HPDE6-E6E7 (cell line): ENCODE data around the gene RXRG.
A peak's percentile ranks its signal among the peaks of the same experiment; 100 is the strongest.
"Not testable (repeated sequence)": the region's sequence is repeated elsewhere in the genome, so short reads cannot be mapped to it uniquely, and the experiment has no call there.

Source experiments
- DNase-seq: peaks from one replicate; pipeline ENCODE4 v3.0.0; 2011; ENCODE audit warnings: missing footprints; ENCODE audit errors: extremely low spot score

Gene RXRG

GRCh38 chr1:165444897-165445370 is at the start of gene RXRG:
TSS of gene RXRG (minus strand) at chr1:165445126. CDS start at chr1:165444893, 233 bp downstream.
- DNase-seq: no peak

GRCh38 chr1:165492845-165493373 is 48.0 kb upstream of the RXRG start:
- no peak for DNase-seq

- no peak for DNase-seq
These were observed 45.2 kb upstream of the RXRG start for GRCh38 chr1:165490175-165490574.

- DNase-seq: no peak
These were observed 43.0 kb upstream of the RXRG start for GRCh38 chr1:165487921-165488320.

- no peak for DNase-seq
These were observed 41.7 kb upstream of the RXRG start for GRCh38 chr1:165486663-165487062.

GRCh38 chr1:165485716-165486115 is 40.8 kb upstream of the RXRG start:
- DNase-seq: no peak

- no peak for DNase-seq
These were observed 39.6 kb upstream of the RXRG start for GRCh38 chr1:165484532-165484931.

GRCh38 chr1:165483412-165483811 is 38.5 kb upstream of the RXRG start:
- no peak for DNase-seq

- DNase-seq: peak; percentile 69
These were observed 37.0 kb upstream of the RXRG start for GRCh38 chr1:165481820-165482532.

- no peak for DNase-seq
These were observed 31.9 kb upstream of the RXRG start for GRCh38 chr1:165476776-165477175.

- DNase-seq: no peak
These were observed 29.3 kb upstream of the RXRG start for GRCh38 chr1:165474196-165474595.

- no peak for DNase-seq
These were observed 28.2 kb upstream of the RXRG start for GRCh38 chr1:165473081-165473480.

- DNase-seq: no peak
These were observed 23.9 kb upstream of the RXRG start for GRCh38 chr1:165468726-165469249.

- DNase-seq: no peak
These were observed 23.3 kb upstream of the RXRG start for GRCh38 chr1:165468253-165468652.

- no peak for DNase-seq
These were observed 22.8 kb upstream of the RXRG start for GRCh38 chr1:165467706-165468105.

- no peak for DNase-seq
These were observed 19.1 kb upstream of the RXRG start for GRCh38 chr1:165463978-165464377.

GRCh38 chr1:165459683-165460082 is 14.8 kb upstream of the RXRG start:
- not testable (repeated sequence) for DNase-seq

- no peak for DNase-seq
These were observed 11.9 kb upstream of the RXRG start for GRCh38 chr1:165456861-165457260.

- DNase-seq: no peak
These were observed 11.2 kb upstream of the RXRG start for GRCh38 chr1:165456114-165456513.

- no peak for DNase-seq
These were observed 10.2 kb upstream of the RXRG start for GRCh38 chr1:165455111-165455510.

GRCh38 chr1:165454091-165454610 is 9.2 kb upstream of the RXRG start:
- DNase-seq: no peak

GRCh38 chr1:165452336-165453130 is 7.6 kb upstream of the RXRG start:
- DNase-seq: no peak
